Endothelial cell of umbilical vein (primary cell): ENCODE results near the gene CHMP6. TPM values are rescaled to one million over a fixed set of nuclear protein-coding genes. Genes with fewer than 3 reads are reported as not detected.

Source experiments
- BruUV-seq: library from RNA; stranded (reverse); fragments of 400-500 nt; replicated peaks from 2 replicates; lab custom pipeline; 2021; lab: Mats Ljungman, UMichigan
- CTCF ChIA-PET: fragments of 300-600, 350-600 bp; sonication (Branson Sonifier 250); formaldehyde crosslinking; loops from one replicate; lab custom pipeline; 2021; ENCODE audit warnings: antibody characterized with exemption, inconsistent platforms; lab: Charles Lee
- POLR2A ChIA-PET: fragments of 300-600, 350-600 bp; sonication (Branson Sonifier 250); formaldehyde crosslinking; loops from one replicate; lab custom pipeline; 2021; ENCODE audit warnings: antibody characterized with exemption, inconsistent platforms; lab: Charles Lee
- DNase-seq: peaks from one replicate; pipeline ENCODE4 v3.0.0-alpha.2; 2011; ENCODE audit warnings: low read depth, low spot score
- FAIRE-seq: peaks from 2 replicates; lab custom pipeline; 2011; peaks lifted over from hg19 to GRCh38; lab: Jason Lieb, UNC
- H2AFZ ChIP-seq: 2 replicates; pipeline ENCODE4 v1.6.0; 2012; ENCODE audit warnings: low read depth, low read length, control low read depth, inconsistent platforms
- H3K27ac ChIP-seq: 2 replicates; pipeline ENCODE4 v1.5.1; 2011; ENCODE audit warnings: low read depth, mild to moderate bottlenecking, control low read depth, low read length, moderate library complexity; ENCODE audit not compliant: insufficient read depth
- H3K27me3 ChIP-seq, 2 experiments: 2 replicates each; pipeline versions ENCODE4 v1.6.0 to v1.6.1; 2011; ENCODE audit warnings: low read length in 2 of 2, mixed read lengths in 1 of 2; ENCODE audit not compliant: control insufficient read depth in 2 of 2, insufficient read depth in 2 of 2
- H3K36me3 ChIP-seq, 2 experiments: 2 replicates in 1 of 2; 3 replicates in 1 of 2; pipeline ENCODE4 v1.5.1; 2011; ENCODE audit warnings: low read length in 2 of 2, mild to moderate bottlenecking in 1 of 2, moderate library complexity in 1 of 2; ENCODE audit not compliant: control insufficient read depth in 2 of 2, insufficient read depth in 2 of 2; ENCODE audit errors: extremely low read depth in 1 of 2
- H3K4me1 ChIP-seq: 3 replicates; pipeline ENCODE4 v1.5.1; 2011; ENCODE audit warnings: mild to moderate bottlenecking, low read length; ENCODE audit not compliant: control insufficient read depth, insufficient read depth; ENCODE audit errors: extremely low read depth
- H3K4me2 ChIP-seq: 2 replicates; pipeline ENCODE4 v1.6.1; 2011; ENCODE audit warnings: low read length, control low read depth, mixed read lengths; ENCODE audit not compliant: insufficient read depth
- H3K4me3 ChIP-seq, 3 experiments: fragments of 200-600 bp in 1 of 3; sonication (generic), shearing (Covaris generic) in 1 of 3; replicated peaks in 1 of 3; 2 replicates each; pipeline ENCODE4 v1.5.1; 2011 to 2016; ENCODE audit warnings: control low read depth in 3 of 3, low read length in 3 of 3, mild to moderate bottlenecking in 2 of 3, inconsistent platforms in 1 of 3, low read depth in 1 of 3, moderate library complexity in 1 of 3; ENCODE audit not compliant: insufficient read depth in 1 of 3
- H3K79me2 ChIP-seq: 2 replicates; pipeline ENCODE4 v1.6.0; 2012; ENCODE audit warnings: low read length, inconsistent platforms; ENCODE audit not compliant: control insufficient read depth, insufficient read depth
- H3K9ac ChIP-seq: replicated peaks from 2 replicates; pipeline ENCODE3; 2011; ENCODE audit warnings: low read length, control low read depth; ENCODE audit not compliant: insufficient read depth; ENCODE audit errors: extremely low read depth
- H3K9me1 ChIP-seq: replicated peaks from 3 replicates; pipeline ENCODE4 v1.6.0; 2011; ENCODE audit warnings: mild to moderate bottlenecking, low read length; ENCODE audit not compliant: control insufficient read depth, insufficient read depth; ENCODE audit errors: extremely low read depth
- H3K9me3 ChIP-seq: replicated peaks from 2 replicates; pipeline ENCODE4 v1.5.1; 2012; ENCODE audit warnings: low read length, inconsistent platforms; ENCODE audit not compliant: control insufficient read depth, insufficient read depth
- H4K20me1 ChIP-seq: replicated peaks from 2 replicates; pipeline ENCODE3; 2011; ENCODE audit warnings: mild to moderate bottlenecking, low read length; ENCODE audit not compliant: control insufficient read depth, insufficient read depth; ENCODE audit errors: extremely low read depth
- EZH2 ChIP-seq: IDR thresholded peaks from 2 replicates; pipeline ENCODE4 v1.6.1; 2012; ENCODE audit warnings: borderline replicate concordance, low read depth, mild to moderate bottlenecking, moderate library complexity, low read length, inconsistent platforms; ENCODE audit not compliant: severe bottlenecking
- FOS ChIP-seq: IDR thresholded peaks from 2 replicates; pipeline ENCODE4 v1.6.1; 2011; ENCODE audit warnings: mild to moderate bottlenecking, low read length, moderate library complexity, borderline replicate concordance; ENCODE audit not compliant: insufficient read depth
- GATA2 ChIP-seq: IDR thresholded peaks from 2 replicates; pipeline ENCODE4 v1.7.0; 2011; ENCODE audit warnings: low read depth, mild to moderate bottlenecking, moderate library complexity, mixed read lengths, low read length; ENCODE audit not compliant: insufficient read length, insufficient read depth
- JUN ChIP-seq: IDR thresholded peaks from 2 replicates; pipeline ENCODE4 v1.6.1; 2011; ENCODE audit warnings: borderline replicate concordance, low read depth; ENCODE audit not compliant: insufficient read length, insufficient read depth
- MYC ChIP-seq: IDR thresholded peaks from one replicate; pipeline ENCODE4 v1.6.1; 2011; ENCODE audit warnings: mild to moderate bottlenecking, low read depth, low read length
- POLR2A ChIP-seq: IDR thresholded peaks from 2 replicates; pipeline ENCODE4 v1.6.1; 2012; ENCODE audit warnings: low read depth, mild to moderate bottlenecking, control low read depth, low read length
- POLR2AphosphoS5 ChIP-seq: IDR thresholded peaks from 2 replicates; pipeline ENCODE4 v1.6.1; 2012; ENCODE audit warnings: low read depth, mild to moderate bottlenecking, control low read depth, low read length, moderate library complexity; ENCODE audit not compliant: insufficient read depth
- dilution Hi-C: fragments of 300-500 bp; cut with MboI; formaldehyde crosslinking; loops from one replicate; pipeline ENCODE4 v1.15.0; 2019; ENCODE audit warnings: low sequenced_read_pairs; ENCODE audit not compliant: extremely low pct_ligation_motif_present
- intact Hi-C: fragments of 100-400 bp; cut with micrococcal nuclease; formaldehyde crosslinking; loops from one replicate; pipeline ENCODE4 v1.10.0; 2022
- polyA plus RNA-seq, 4 experiments: library from polyadenylated mRNA; depleted of rRNA in 3 of 4; stranded (reverse) in 3 of 4; unstranded in 1 of 4; fragments of >200 nt; gene quantifications; 2 replicates each; pipeline versions ENCODE4 v1.2.1 to v1.2.3, GENCODE V29; 2011 to 2012; ENCODE audit warnings: missing spikeins in 1 of 4
- total RNA-seq: library from RNA; stranded (reverse); gene quantifications from 2 replicates; pipeline ENCODE4 v1.2.3, GENCODE V29; 2021
- TF ChIP-seq, protein P1 (sequence below), 2 donors: IDR thresholded peaks; 1 replicate in 1 of 2; 2 replicates in 1 of 2; pipeline ENCODE4 v1.5.1; 2011; ENCODE audit warnings: low read length in 2 of 2, mild to moderate bottlenecking in 2 of 2, moderate library complexity in 2 of 2, control low read depth in 1 of 2, inconsistent platforms in 1 of 2, low read depth in 1 of 2; ENCODE audit not compliant: insufficient read depth in 1 of 2; ENCODE audit errors: extremely low read depth in 1 of 2
- TF ChIP-seq, protein P2 (sequence below): IDR thresholded peaks from 2 replicates; pipeline ENCODE4 v1.6.1; 2011; ENCODE audit not compliant: insufficient read depth, insufficient read length

Gene CHMP6
- total and polyA plus RNA-seq, 2 donors (not counting 3 experiments of a cell fraction or from before 2014, with no cell fraction given) = 42.5 to 48.5 TPM

DNA sequence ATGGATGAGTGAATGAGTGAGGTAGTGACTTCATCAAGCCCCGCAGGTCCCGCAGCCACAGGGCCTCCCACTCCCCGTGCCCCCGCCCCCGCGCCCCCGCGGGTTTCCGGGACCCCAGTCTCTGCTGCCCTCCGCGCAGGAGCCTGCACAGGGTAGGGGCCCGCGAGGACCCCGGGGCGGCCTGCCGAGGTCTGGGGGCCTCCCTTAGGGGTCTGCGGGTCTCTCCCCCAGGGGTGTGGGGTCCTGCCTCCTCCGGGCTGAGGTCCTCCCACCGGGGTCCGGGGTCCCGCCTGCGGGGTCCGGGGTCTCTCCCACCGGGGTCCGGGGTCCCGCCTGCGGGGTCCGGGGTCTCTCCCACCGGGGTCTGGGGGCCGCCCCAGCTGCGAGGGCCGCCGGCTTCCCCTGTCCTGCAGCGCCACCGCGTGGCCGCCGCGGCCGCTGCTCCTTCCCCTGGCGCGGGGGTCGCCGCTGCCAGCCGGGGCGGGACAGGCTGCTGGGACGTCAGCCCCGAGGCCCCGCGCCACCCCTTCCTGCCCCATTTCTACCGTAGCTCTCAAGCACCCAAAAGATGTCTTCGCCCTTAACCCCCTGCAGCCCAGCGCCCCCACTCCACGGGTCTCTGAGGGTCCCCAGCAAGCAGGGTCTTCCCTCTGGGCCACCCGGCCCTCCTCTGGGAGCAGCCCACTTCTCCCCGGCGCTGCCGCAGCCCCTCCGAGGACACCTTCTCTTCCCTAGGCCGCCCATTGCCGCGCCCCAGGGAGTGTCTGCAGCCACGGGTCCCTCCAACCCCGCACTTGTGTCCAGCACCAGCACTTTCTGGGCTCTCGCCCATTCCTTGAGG lies 10.4 kb upstream of the CHMP6 start:
- Histone ChIP-seq H4K20me1 (no peaks in the 10 kb centered on the region), H3K36me3 (no peaks in the 10 kb centered on the region), H3K4me3 (no peak overlapping the region), H3K4me1 (no peaks in the 10 kb centered on the region), H3K9me1 (no peaks in the 10 kb centered on the region), H3K9me3 (no peaks in the 10 kb centered on the region), H3K9ac (no peak overlapping the region), H2AFZ (no peak overlapping the region), H3K4me2 (no peak overlapping the region), H3K27me3 (no peaks in the 10 kb centered on the region), H3K79me2 (no peaks in the 10 kb centered on the region), H3K27ac (no peak overlapping the region)
- FAIRE-seq (no peak), DNase-seq (no peak)
- intact Hi-C loops (loop anchor here (1.0 kb wide), 2 partner anchors 115 to 554 kb away; no protein-coding TSS in a partner anchor), dilution Hi-C loops (no loop called here)
- TF ChIP-seq, protein P1, sequence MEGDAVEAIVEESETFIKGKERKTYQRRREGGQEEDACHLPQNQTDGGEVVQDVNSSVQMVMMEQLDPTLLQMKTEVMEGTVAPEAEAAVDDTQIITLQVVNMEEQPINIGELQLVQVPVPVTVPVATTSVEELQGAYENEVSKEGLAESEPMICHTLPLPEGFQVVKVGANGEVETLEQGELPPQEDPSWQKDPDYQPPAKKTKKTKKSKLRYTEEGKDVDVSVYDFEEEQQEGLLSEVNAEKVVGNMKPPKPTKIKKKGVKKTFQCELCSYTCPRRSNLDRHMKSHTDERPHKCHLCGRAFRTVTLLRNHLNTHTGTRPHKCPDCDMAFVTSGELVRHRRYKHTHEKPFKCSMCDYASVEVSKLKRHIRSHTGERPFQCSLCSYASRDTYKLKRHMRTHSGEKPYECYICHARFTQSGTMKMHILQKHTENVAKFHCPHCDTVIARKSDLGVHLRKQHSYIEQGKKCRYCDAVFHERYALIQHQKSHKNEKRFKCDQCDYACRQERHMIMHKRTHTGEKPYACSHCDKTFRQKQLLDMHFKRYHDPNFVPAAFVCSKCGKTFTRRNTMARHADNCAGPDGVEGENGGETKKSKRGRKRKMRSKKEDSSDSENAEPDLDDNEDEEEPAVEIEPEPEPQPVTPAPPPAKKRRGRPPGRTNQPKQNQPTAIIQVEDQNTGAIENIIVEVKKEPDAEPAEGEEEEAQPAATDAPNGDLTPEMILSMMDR (IDR thresholded peaks at IDR 0.05; ENCODE audit: extremely low read depth in 1 of 2, insufficient read depth in 1 of 2, low read depth in 1 of 2, low read length in 2 of 2) = peak; percentile 57 to 71
- TF ChIP-seq EZH2 = no peak
- ChIA-PET CTCF (interaction anchor here (0.6 to 2.3 kb wide), 5 partner anchors 25 to 785 kb away, joined by 3 to 41 read pairs (median 3); no protein-coding TSS in a partner anchor), POLR2A (no interaction called here)
- BruUV-seq = no TSS peak

DNA sequence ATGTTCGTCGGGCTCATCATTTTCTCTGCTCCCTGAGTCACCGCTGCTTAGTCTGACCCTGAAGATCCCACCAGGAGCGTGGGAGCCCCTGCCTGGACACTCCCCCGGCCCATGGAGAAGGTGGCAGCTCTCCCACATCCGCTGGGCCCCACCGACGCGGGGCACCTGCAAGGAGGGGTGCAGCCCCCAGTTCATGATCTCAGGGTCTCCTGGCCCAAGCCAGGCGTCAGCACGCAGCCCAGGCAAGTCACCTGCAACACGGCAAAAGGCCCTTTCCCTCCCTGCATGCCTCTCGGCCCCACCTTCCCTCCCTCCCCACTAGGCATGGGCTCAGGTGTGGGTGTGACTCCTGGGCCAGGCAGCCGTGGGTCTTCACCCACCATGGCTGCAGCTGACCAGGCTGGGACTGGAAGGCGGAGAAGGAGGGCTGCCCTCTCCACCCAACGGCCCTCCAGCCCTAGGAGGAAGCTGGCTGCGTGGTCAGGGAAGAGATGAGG lies 9.7 kb upstream of the CHMP6 start:
- Histone ChIP-seq H3K27me3 (no peaks in the 10 kb centered on the region), H3K9me3 (no peaks in the 10 kb centered on the region), H3K4me1 (no peaks in the 10 kb centered on the region), H3K9ac (no peak overlapping the region), H3K4me3 (no peak overlapping the region), H3K36me3 (no peaks in the 10 kb centered on the region), H3K79me2 (no peaks in the 10 kb centered on the region), H3K27ac (no peak overlapping the region), H2AFZ (no peak overlapping the region), H3K9me1 (no peaks in the 10 kb centered on the region), H3K4me2 (no peak overlapping the region), H4K20me1 (no peaks in the 10 kb centered on the region)
- dilution Hi-C loops = no loop called here
- DNase-seq (no peak), FAIRE-seq (no peak)
- ChIA-PET POLR2A (no interaction called here), CTCF (interaction anchor here (1.0 to 2.3 kb wide), 2 partner anchors 26 to 555 kb away, joined by 3 to 41 read pairs; no protein-coding TSS in a partner anchor)
- BruUV-seq = no TSS peak
- TF ChIP-seq, protein P2, sequence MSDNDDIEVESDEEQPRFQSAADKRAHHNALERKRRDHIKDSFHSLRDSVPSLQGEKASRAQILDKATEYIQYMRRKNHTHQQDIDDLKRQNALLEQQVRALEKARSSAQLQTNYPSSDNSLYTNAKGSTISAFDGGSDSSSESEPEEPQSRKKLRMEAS = no peak
- TF ChIP-seq POLR2A (no peak), FOS (no peak), EZH2 (no peak), POLR2AphosphoS5 (no peak), MYC (no peak), GATA2 (no peak), JUN (no peak)
- TF ChIP-seq, protein P1 (IDR thresholded peaks at IDR 0.05; ENCODE audit: extremely low read depth in 1 of 2, insufficient read depth in 1 of 2, low read depth in 1 of 2, low read length in 2 of 2) = no peak
- intact Hi-C loops = loop anchor here (1.0 kb wide), 2 partner anchors 116 to 555 kb away; no protein-coding TSS in a partner anchor
